Esophagus muscularis mucosa (tissue), 4 donors: ENCODE data around the gene MAP3K10. TPM values are rescaled to one million over a fixed set of nuclear protein-coding genes. Genes with fewer than 3 reads are reported as not detected.

Source experiments
- DNase-seq: peaks from one replicate; pipeline ENCODE4 v3.0.0-alpha.2; 2017; ENCODE audit errors: extremely low spot score
- H3K27ac ChIP-seq, 4 donors: fragments of 200-600 bp; sonication (generic); replicated peaks in 1 of 4; 1 replicate in 3 of 4; 2 replicates in 1 of 4; pipeline ENCODE4 v1.5.1; 2016 to 2019; ENCODE audit warnings: mild to moderate bottlenecking in 1 of 4
- H3K27me3 ChIP-seq, 4 donors: fragments of 200-600 bp; sonication (generic); one replicate each; pipeline versions ENCODE4 v1.5.1 to v1.6.0; 2016 to 2019
- H3K36me3 ChIP-seq, 4 donors: fragments of 200-600 bp; sonication (generic); one replicate each; pipeline ENCODE4 v1.5.1; 2016 to 2019
- H3K4me1 ChIP-seq, 4 donors: fragments of 200-600 bp; sonication (generic); one replicate each; pipeline ENCODE4 v1.5.1; 2016 to 2019
- H3K4me3 ChIP-seq, 4 donors: fragments of 200-600 bp; sonication (generic); 1 replicate in 2 of 4; 2 replicates in 2 of 4; pipeline ENCODE4 v1.5.1; 2016 to 2019; ENCODE audit warnings: mild to moderate bottlenecking in 4 of 4, moderate library complexity in 1 of 4
- H3K9me3 ChIP-seq, 4 donors: fragments of 200-600 bp; sonication (generic); 1 replicate in 3 of 4; 2 replicates in 1 of 4; pipeline ENCODE4 v1.5.1; 2016 to 2019
- CTCF ChIP-seq, 3 experiments: fragments of 200-600 bp in 2 of 3; fragments of 450-650 bp in 1 of 3; sonication (generic) in 2 of 3; IDR thresholded peaks; one replicate each; pipeline ENCODE4 v1.5.1; 2017 to 2019; ENCODE audit warnings: antibody characterized with exemption in 3 of 3, mild to moderate bottlenecking in 2 of 3, moderate library complexity in 1 of 3
- EP300 ChIP-seq: sonication (generic); formaldehyde crosslinking; IDR thresholded peaks from one replicate; pipeline ENCODE4 v1.6.1; 2017; ENCODE audit warnings: antibody characterized with exemption
- POLR2A ChIP-seq: fragments of 450-650 bp; IDR thresholded peaks from one replicate; pipeline ENCODE4 v1.6.1; 2017; ENCODE audit warnings: antibody characterized with exemption, moderate library complexity, mild to moderate bottlenecking, low read depth
- POLR2AphosphoS5 ChIP-seq, 2 donors: sonication (generic); formaldehyde crosslinking; IDR thresholded peaks; one replicate each; pipeline ENCODE4 v1.6.1; 2017; ENCODE audit warnings: antibody characterized with exemption in 2 of 2
- WGBS: methylation state at CpG from one replicate; pipeline ENCODE4 v1.1.5; 2018; 5-methylcytosine and 5-hydroxymethylcytosine counted together
- intact Hi-C: fragments of 100-400 bp; cut with DNase I; formaldehyde crosslinking; loops from one replicate; pipeline ENCODE4 v1.15.1; 2023
- total RNA-seq, 4 donors: library from RNA; depleted of rRNA; stranded (reverse); fragments of >200 nt; gene quantifications; one replicate each; pipeline versions ENCODE4 v1.1.0 to v1.2.1, GENCODE V29; 2016

MAP3K10 gene
- total RNA-seq, 4 donors from 2014 or later = 10.1 to 25.9 (median 20.8) TPM

GRCh38 chr19:40219721-40220276 lies 28.6 kb downstream of the MAP3K10 start:
- H3K36me3 ChIP-seq = no peaks in the 10 kb centered on the region
- intact Hi-C loops = loop anchor here (5.0 kb wide), 1 partner anchor 422 kb away; no protein-coding TSS in a partner anchor
- TF ChIP-seq POLR2AphosphoS5 (IDR thresholded peaks at IDR 0.05) = no peak
- no peak for TF ChIP-seq EP300
- no peak for TF ChIP-seq CTCF (IDR thresholded peaks at IDR 0.05)
- no peak for TF ChIP-seq POLR2A
- peaks cover 10 to 87% (median 51%) of the 10 kb centered on the region in 4 donors for H3K27me3 ChIP-seq
- peaks cover 6 to 31% (median 26%) of the 10 kb centered on the region in 4 donors for H3K4me1 ChIP-seq
- no peak overlapping the region for H3K27ac ChIP-seq
- no peak for DNase-seq
- H3K9me3 ChIP-seq = no peaks in the 10 kb centered on the region
- no peak overlapping the region for H3K4me3 ChIP-seq
- 38% methylated on average over 8 of the region's 8 CpGs for WGBS

GRCh38 chr19:40220674-40221073 lies 29.4 kb downstream of the MAP3K10 start:
- DNase-seq = no peak
- H3K36me3 ChIP-seq = no peaks in the 10 kb centered on the region
- 87% methylated on average over 9 of the region's 9 CpGs for WGBS
- TF ChIP-seq POLR2AphosphoS5 (IDR thresholded peaks at IDR 0.05) (no peak), POLR2A (no peak), EP300 (no peak), CTCF (IDR thresholded peaks at IDR 0.05) (no peak)
- H3K27me3 ChIP-seq = peaks cover 10 to 95% (median 59%) of the 10 kb centered on the region in 4 donors
- no peak overlapping the region for H3K27ac ChIP-seq
- peaks cover 7 to 34% (median 31%) of the 10 kb centered on the region in 4 donors for H3K4me1 ChIP-seq
- intact Hi-C loops = loop anchor here (5.0 kb wide), 1 partner anchor 423 kb away; no protein-coding TSS in a partner anchor
- H3K4me3 ChIP-seq = no peak overlapping the region
- H3K9me3 ChIP-seq = no peaks in the 10 kb centered on the region

- peak in 1 of 2 donors; percentile 56 for TF ChIP-seq POLR2AphosphoS5 (IDR thresholded peaks at IDR 0.05)
- peak; percentile 93 to 97 (median 94) for TF ChIP-seq CTCF (IDR thresholded peaks at IDR 0.05)
- no peak for TF ChIP-seq POLR2A
- TF ChIP-seq EP300 = no peak
- intact Hi-C loops = loop anchor here (1.0 to 5.0 kb wide), 2 partner anchors 83 to 425 kb away; no protein-coding TSS in a partner anchor
- 40% methylated on average over 41 of the region's 41 CpGs for WGBS
- H3K27me3 ChIP-seq = peaks cover 9 to 95% (median 63%) of the 10 kb centered on the region in 4 donors
- H3K36me3 ChIP-seq = no peaks in the 10 kb centered on the region
- H3K27ac ChIP-seq = no peak overlapping the region
- DNase-seq = peak; percentile 96
- peaks cover 18 to 43% (median 40%) of the 10 kb centered on the region in 4 donors for H3K4me1 ChIP-seq
- H3K9me3 ChIP-seq = no peaks in the 10 kb centered on the region
- no peak overlapping the region for H3K4me3 ChIP-seq
These were observed 30.8 kb downstream of the MAP3K10 start for GRCh38 chr19:40221858-40222619.

- no peaks in the 10 kb centered on the region for H3K9me3 ChIP-seq
- peaks cover 0 to 84% (median 51%) of the 10 kb centered on the region in 4 donors for H3K27me3 ChIP-seq
- H3K4me3 ChIP-seq = no peak overlapping the region
- TF ChIP-seq POLR2AphosphoS5 (IDR thresholded peaks at IDR 0.05) (no peak), EP300 (no peak), CTCF (IDR thresholded peaks at IDR 0.05) (no peak), POLR2A (no peak)
- WGBS = 43% methylated on average over 18 of the region's 48 CpGs
- peaks cover 13 to 30% (median 28%) of the 10 kb centered on the region in 4 donors for H3K4me1 ChIP-seq
- no peak for DNase-seq
- no peak overlapping the region for H3K27ac ChIP-seq
- intact Hi-C loops = loop anchor here (5.0 kb wide), 1 partner anchor 426 kb away; no protein-coding TSS in a partner anchor
- no peaks in the 10 kb centered on the region for H3K36me3 ChIP-seq
These were observed 32.1 kb downstream of the MAP3K10 start for GRCh38 chr19:40223135-40223822.
